Fibroblast of lung (primary cell): ENCODE data around the gene TERT.

Experiments used
- CTCF ChIP-seq, 2 donors: IDR thresholded peaks in 1 of 2; conservative IDR thresholded peaks in 1 of 2; 1 replicate in 1 of 2; 2 replicates in 1 of 2; pipeline ENCODE4 v1.5.1; 2011 to 2012; ENCODE audit warnings: low read length in 2 of 2, control low read depth in 1 of 2, inconsistent platforms in 1 of 2, low read depth in 1 of 2, mild to moderate bottlenecking in 1 of 2
- EZH2 ChIP-seq: IDR thresholded peaks from 2 replicates; pipeline ENCODE4 v1.5.1; 2012; ENCODE audit warnings: low read length, control low read depth, mild to moderate bottlenecking; ENCODE audit errors: missing control alignments

GRCh38 chr5:1226839-1227581, 67.9 kb downstream of the TERT start:
- TF ChIP-seq CTCF (conservative IDR thresholded peaks at IDR 0.05 in 1 of 2, IDR thresholded peaks at IDR 0.05 in 1 of 2; ENCODE audit: low read depth in 1 of 2, low read length in 2 of 2) (no peak), EZH2 (no peak)
